H1 (cell line): ENCODE data around the gene ANKRD13B. TPM values are rescaled to one million over a fixed set of nuclear protein-coding genes. Genes with fewer than 3 reads are reported as not detected.

Experiments used
- CTCF ChIA-PET: fragments of 300-600 bp; sonication (Branson Sonifier 250); formaldehyde crosslinking; loops from one replicate; lab custom pipeline; 2021; ENCODE audit not compliant: partially characterized antibody; lab: Charles Lee
- POLR2A ChIA-PET: fragments of 300-600 bp; sonication (Branson Sonifier 250); formaldehyde crosslinking; loops from one replicate; lab custom pipeline; 2021; ENCODE audit warnings: inconsistent platforms; ENCODE audit not compliant: partially characterized antibody; lab: Charles Lee
- DNase-seq, 2 experiments: peaks; one replicate each; pipeline versions ENCODE4 v3.0.0 to v3.0.0-alpha.2; 2010 to 2022; ENCODE audit warnings: low spot score in 2 of 2, low read depth in 1 of 2, mixed read lengths in 1 of 2
- FAIRE-seq: peaks from 2 replicates; lab custom pipeline; 2011; peaks lifted over from hg19 to GRCh38; lab: Jason Lieb, UNC
- H2AFZ ChIP-seq: 2 replicates; pipeline ENCODE4 v1.8.1; 2012; ENCODE audit warnings: low read length, inconsistent platforms
- H2AK5ac ChIP-seq: 2 replicates; pipeline ENCODE4 v1.6.1; 2013; ENCODE audit warnings: low read depth, low read length
- H2BK120ac ChIP-seq: replicated peaks from 2 replicates; pipeline ENCODE3; 2013; ENCODE audit warnings: low read depth, low read length, inconsistent platforms
- H2BK12ac ChIP-seq: 2 replicates; pipeline ENCODE4 v1.6.1; 2013; ENCODE audit warnings: low read depth, low read length
- H2BK15ac ChIP-seq: 2 replicates; pipeline ENCODE4 v1.6.1; 2013; ENCODE audit warnings: low read length
- H2BK20ac ChIP-seq: 2 replicates; pipeline ENCODE4 v1.6.1; 2013; ENCODE audit warnings: low read length
- H2BK5ac ChIP-seq: 2 replicates; pipeline ENCODE4 v1.6.1; 2013; ENCODE audit warnings: low read depth, low read length
- H3K14ac ChIP-seq: 2 replicates; pipeline ENCODE4 v1.6.1; 2013; ENCODE audit warnings: inconsistent platforms; ENCODE audit not compliant: insufficient read length
- H3K18ac ChIP-seq: 2 replicates; pipeline ENCODE4 v1.6.1; 2013; ENCODE audit warnings: low read length; ENCODE audit errors: extremely low read depth
- H3K23ac ChIP-seq: 2 replicates; pipeline ENCODE4 v1.6.1; 2013; ENCODE audit warnings: inconsistent platforms; ENCODE audit not compliant: insufficient read length
- H3K23me2 ChIP-seq: 2 replicates; pipeline ENCODE4 v1.6.1; 2013; ENCODE audit warnings: low read depth, low read length
- H3K27ac ChIP-seq: 2 replicates; pipeline ENCODE4 v1.6.1; 2011; ENCODE audit warnings: low read depth, low read length, inconsistent platforms
- H3K27me3 ChIP-seq, 4 experiments: replicated peaks in 1 of 4; 1 replicate in 1 of 4; 2 replicates in 3 of 4; pipeline versions ENCODE4 v1.6.1 to v1.8.1; 2011 to 2013; ENCODE audit warnings: low read length in 3 of 4, mild to moderate bottlenecking in 3 of 4, inconsistent platforms in 2 of 4, mixed read lengths in 2 of 4, moderate library complexity in 1 of 4; ENCODE audit not compliant: control insufficient read depth in 3 of 4, insufficient read depth in 3 of 4; ENCODE audit errors: extremely low read depth in 1 of 4
- H3K36me3 ChIP-seq, 4 experiments: 2 replicates each; pipeline versions ENCODE4 v1.6.1 to v1.8.1; 2011 to 2013; ENCODE audit warnings: mild to moderate bottlenecking in 4 of 4, low read length in 3 of 4, moderate library complexity in 2 of 4, control low read depth in 1 of 4, inconsistent platforms in 1 of 4; ENCODE audit not compliant: insufficient read depth in 4 of 4, control insufficient read depth in 2 of 4
- H3K4ac ChIP-seq: replicated peaks from 2 replicates; pipeline ENCODE3; 2013; ENCODE audit warnings: low read length, low read depth, mixed read lengths, inconsistent platforms; ENCODE audit not compliant: insufficient read length
- H3K4me1 ChIP-seq, 4 experiments: replicated peaks in 1 of 4; 1 replicate in 1 of 4; 2 replicates in 3 of 4; pipeline versions ENCODE4 v1.6.1 to v1.8.1; 2011 to 2013; ENCODE audit warnings: low read length in 3 of 4, inconsistent platforms in 2 of 4, mixed read lengths in 1 of 4; ENCODE audit not compliant: insufficient read depth in 4 of 4, control insufficient read depth in 3 of 4
- H3K4me2 ChIP-seq, 2 experiments: 2 replicates each; pipeline versions ENCODE4 v1.6.1 to v1.8.1; 2011 to 2013; ENCODE audit warnings: low read depth in 2 of 2, low read length in 2 of 2, control low read depth in 1 of 2, inconsistent platforms in 1 of 2, mild to moderate bottlenecking in 1 of 2; ENCODE audit not compliant: insufficient read depth in 1 of 2
- H3K4me3 ChIP-seq, 4 experiments: fragments of 200-600, 300-600 bp in 1 of 4; sonication (generic), shearing (Covaris generic), sonication (Bioruptor Twin) in 1 of 4; 2 replicates each; pipeline versions ENCODE4 v1.5.1 to v1.8.1; 2011 to 2016; ENCODE audit warnings: low read length in 4 of 4, low read depth in 3 of 4, control low read depth in 2 of 4, inconsistent platforms in 2 of 4, mild to moderate bottlenecking in 2 of 4, mixed read lengths in 1 of 4, moderate library complexity in 1 of 4; ENCODE audit not compliant: insufficient read depth in 2 of 4; ENCODE audit errors: extremely low read depth in 1 of 4
- H3K56ac ChIP-seq: replicated peaks from 2 replicates; pipeline ENCODE3; 2013; ENCODE audit warnings: low read depth, mild to moderate bottlenecking, mixed read lengths, low read length, inconsistent platforms; ENCODE audit not compliant: insufficient read length
- H3K79me1 ChIP-seq: 2 replicates; pipeline ENCODE4 v1.6.1; 2013; ENCODE audit warnings: low read depth, low read length, control low read depth
- H3K79me2 ChIP-seq, 2 experiments: 2 replicates each; pipeline versions ENCODE4 v1.6.1 to v1.8.1; 2012 to 2013; ENCODE audit warnings: low read length in 2 of 2, mild to moderate bottlenecking in 2 of 2, inconsistent platforms in 1 of 2; ENCODE audit not compliant: insufficient read depth in 2 of 2, control insufficient read depth in 1 of 2
- H3K9ac ChIP-seq, 4 experiments: replicated peaks in 1 of 4; 1 replicate in 1 of 4; 2 replicates in 3 of 4; pipeline versions ENCODE4 v1.6.1 to v1.8.1; 2011 to 2013; ENCODE audit warnings: low read depth in 3 of 4, low read length in 3 of 4, control low read depth in 2 of 4, mild to moderate bottlenecking in 2 of 4, moderate library complexity in 2 of 4, inconsistent platforms in 1 of 4; ENCODE audit errors: extremely low read depth in 1 of 4
- H3K9me3 ChIP-seq, 2 experiments: 2 replicates each; pipeline versions ENCODE4 v1.6.1 to v1.8.1; 2012 to 2013; ENCODE audit warnings: mild to moderate bottlenecking in 2 of 2, moderate library complexity in 2 of 2, control low read depth in 1 of 2, inconsistent platforms in 1 of 2, low read depth in 1 of 2, low read length in 1 of 2, mixed read lengths in 1 of 2; ENCODE audit not compliant: insufficient read depth in 2 of 2
- H4K20me1 ChIP-seq, 2 experiments: replicated peaks in 1 of 2; 2 replicates each; pipeline versions ENCODE3 to v1.8.1; 2011 to 2013; ENCODE audit warnings: inconsistent platforms in 2 of 2, low read length in 2 of 2, mild to moderate bottlenecking in 1 of 2; ENCODE audit not compliant: insufficient read depth in 2 of 2, control insufficient read depth in 1 of 2
- H4K5ac ChIP-seq: 2 replicates; pipeline ENCODE4 v1.6.1; 2013; ENCODE audit warnings: low read length, low read depth, mixed read lengths, inconsistent platforms; ENCODE audit not compliant: insufficient read length
- H4K8ac ChIP-seq: 2 replicates; pipeline ENCODE4 v1.8.0; 2013; ENCODE audit warnings: mild to moderate bottlenecking, moderate library complexity, low read length, inconsistent platforms; ENCODE audit not compliant: insufficient read depth; ENCODE audit errors: extremely low read depth
- H4K91ac ChIP-seq: replicated peaks from 2 replicates; pipeline ENCODE3; 2013; ENCODE audit warnings: low read length, mixed read lengths, inconsistent platforms; ENCODE audit not compliant: insufficient read length
- BCL11A ChIP-seq, 2 experiments: IDR thresholded peaks; one replicate each; pipeline ENCODE4 v1.6.1; 2011; ENCODE audit warnings: low read depth in 2 of 2, low read length in 2 of 2, mild to moderate bottlenecking in 2 of 2
- PHF8 ChIP-seq: fragments of 200-600 bp; sonication (generic); conservative IDR thresholded peaks from 2 replicates; pipeline ENCODE4 v1.7.1; 2012; ENCODE audit warnings: low read depth, mild to moderate bottlenecking, inconsistent platforms, low read length, moderate library complexity
- WGBS, 2 experiments: shearing (Covaris generic) in 1 of 2; methylation state at CpG; one replicate each; pipeline versions ENCODE4 v1.1.6 to v1.1.7; 2013 to 2015; ENCODE audit warnings: low lambda C conversion rate in 2 of 2, mixed read lengths in 2 of 2, inconsistent platforms in 1 of 2, low coverage in 1 of 2, missing lambda C conversion rate in 1 of 2; ENCODE audit not compliant: insufficient replicate concordance in 2 of 2, insufficient coverage in 1 of 2, insufficient read length in 1 of 2; ENCODE audit errors: extremely low coverage in 1 of 2, missing lambda C conversion rate in 1 of 2; 5-methylcytosine and 5-hydroxymethylcytosine counted together
- polyA plus RNA-seq, 7 experiments: library from polyadenylated mRNA; depleted of rRNA in 3 of 7; stranded (reverse) in 5 of 7; unstranded in 2 of 7; fragments of >200 nt in 5 of 7; fragments of 200-250 nt in 2 of 7; gene quantifications; 1 replicate in 5 of 7; 2 replicates in 1 of 7; 4 replicates in 1 of 7; pipeline versions ENCODE4 v1.2.1 to v1.2.3, GENCODE V29; 2011 to 2013; ENCODE audit warnings: missing spikeins in 2 of 7, mixed read lengths in 2 of 7
- total RNA-seq: library from RNA; stranded (reverse); fragmentation: NEBNext Ultra II Directional; extraction: Animal tissue kit (Norgen Biotek cat#: 25700); gene quantifications from 2 replicates; pipeline ENCODE4 v1.2.1, GENCODE V29; 2021

Gene ANKRD13B
- total and polyA plus RNA-seq, 2 of the 8 experiments (the other 6 are each of a cell fraction or from before 2014, with no cell fraction given), result 16.4 to 48.5 TPM

DNA sequence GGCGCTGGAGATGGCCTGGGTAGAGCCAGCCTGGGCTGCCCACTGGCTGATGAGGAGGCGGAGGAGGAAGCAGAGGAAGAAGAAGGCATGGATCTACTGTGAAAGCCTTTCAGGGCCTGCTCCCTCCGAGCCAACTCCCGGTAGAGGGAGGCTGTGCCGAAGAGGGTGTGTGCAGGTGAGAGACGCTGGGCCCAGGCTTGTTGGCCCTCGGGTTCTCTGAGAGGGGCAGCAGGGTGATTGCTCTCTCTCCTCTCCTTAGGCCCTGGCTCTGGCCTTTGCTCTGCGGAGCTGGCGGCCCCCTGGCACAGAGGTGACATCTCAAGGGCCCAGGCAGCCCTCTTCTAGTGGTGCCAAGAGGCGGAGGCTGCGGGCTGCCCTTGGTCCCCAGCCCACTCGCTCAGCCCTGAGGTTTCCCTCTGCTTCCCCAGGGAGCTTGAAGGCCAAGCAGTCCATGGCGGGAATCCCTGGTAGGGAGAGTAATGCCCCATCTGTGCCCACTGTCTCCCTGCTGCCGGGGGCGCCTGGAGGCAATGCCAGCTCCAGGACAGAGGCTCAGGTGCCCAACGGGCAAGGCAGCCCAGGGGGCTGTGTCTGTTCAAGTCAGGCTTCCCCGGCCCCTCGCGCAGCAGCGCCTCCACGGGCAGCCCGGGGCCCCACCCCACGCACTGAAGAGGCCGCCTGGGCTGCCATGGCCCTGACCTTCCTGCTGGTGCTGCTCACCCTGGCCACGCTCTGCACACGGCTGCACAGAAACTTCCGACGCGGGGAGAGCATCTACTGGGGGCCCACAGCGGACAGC is 20.9 kb upstream of the ANKRD13B start:
- peak overlapping the region in 1 of 4 experiments; percentile 54; a peak in 2 of 8 replicates for H3K4me3 ChIP-seq
- no peak overlapping the region for H2BK20ac ChIP-seq
- H3K4me2 ChIP-seq, result peak overlapping the region; percentile 32 to 76; a peak in 2 of 4 replicates
- no peak overlapping the region for H2AK5ac ChIP-seq
- no peak overlapping the region for H3K27ac ChIP-seq
- H3K9ac ChIP-seq, result no peak overlapping the region
- H3K79me1 ChIP-seq, result no peaks in the 10 kb centered on the region
- H4K20me1 ChIP-seq, result peaks cover 0 to 1% of the 10 kb centered on the region in 2 experiments
- no peaks in the 10 kb centered on the region for H3K9me3 ChIP-seq
- H2BK12ac ChIP-seq, result no peak overlapping the region
- peak overlapping the region; percentile 65 for H3K18ac ChIP-seq
- H2BK120ac ChIP-seq, result no peak overlapping the region
- H2AFZ ChIP-seq, result no peak overlapping the region
- POLR2A ChIA-PET, result interaction anchor here (1.2 to 2.5 kb wide), 7 partner anchors 8 to 367 kb away, joined by 3 to 9 read pairs (median 3); partner anchors contain the start of genes ANKRD13B and NUFIP2
- H3K4me1 ChIP-seq, result peaks cover 0 to 9% (median 7%) of the 10 kb centered on the region in 4 experiments; a peak in 5 of 7 replicates
- CTCF ChIA-PET, result interaction anchor here (0.7 to 15.3 kb wide), 20 partner anchors 11 to 816 kb away, joined by 3 to 167 read pairs (median 4); partner anchors contain the start of genes ANKRD13B, CORO6 and TAOK1
- no peak overlapping the region for H2BK15ac ChIP-seq
- no peak overlapping the region for H3K23ac ChIP-seq
- H3K56ac ChIP-seq, result no peak overlapping the region
- peaks cover 0 to 18% (median 10%) of the 10 kb centered on the region in 4 experiments; a peak in 5 of 7 replicates for H3K27me3 ChIP-seq
- DNase-seq, result no peak
- no peak overlapping the region for H2BK5ac ChIP-seq
- no peak overlapping the region for H4K5ac ChIP-seq
- no peak overlapping the region for H3K14ac ChIP-seq
- H3K36me3 ChIP-seq, result peaks cover 3 to 22% (median 13%) of the 10 kb centered on the region in 4 experiments; a peak in 6 of 8 replicates
- no peaks in the 10 kb centered on the region for H3K79me2 ChIP-seq
- H3K23me2 ChIP-seq, result peaks cover 16% of the 10 kb centered on the region
- H4K91ac ChIP-seq, result no peak overlapping the region
- FAIRE-seq, result no peak
- 83% methylated on average over 17 of the region's 30 CpGs; no CpG with 5 or more reads in 1 of the 2 experiments for WGBS, 2 experiments
- H3K4ac ChIP-seq, result no peak overlapping the region
- peak overlapping the region; percentile 36; the same call in 1 of the 2 replicates for H4K8ac ChIP-seq
- TF ChIP-seq PHF8 (no peak), BCL11A (IDR thresholded peaks at IDR 0.05; ENCODE audit: low read depth in 2 of 2, low read length in 2 of 2) (no peak)
